ENCODE results near the gene RAB3B.

RAB3B gene

GRCh38 chr1:51919684-51920083 lies 70.8 kb downstream of the RAB3B start:
- FAIRE-seq (no peak), DNase-seq (ENCODE audit: insufficient read length, low spot score) (no peak)
- no peak for TF ChIP-seq CTCF (IDR thresholded peaks at IDR 0.05; ENCODE audit: insufficient read depth, missing control alignments)

DNA sequence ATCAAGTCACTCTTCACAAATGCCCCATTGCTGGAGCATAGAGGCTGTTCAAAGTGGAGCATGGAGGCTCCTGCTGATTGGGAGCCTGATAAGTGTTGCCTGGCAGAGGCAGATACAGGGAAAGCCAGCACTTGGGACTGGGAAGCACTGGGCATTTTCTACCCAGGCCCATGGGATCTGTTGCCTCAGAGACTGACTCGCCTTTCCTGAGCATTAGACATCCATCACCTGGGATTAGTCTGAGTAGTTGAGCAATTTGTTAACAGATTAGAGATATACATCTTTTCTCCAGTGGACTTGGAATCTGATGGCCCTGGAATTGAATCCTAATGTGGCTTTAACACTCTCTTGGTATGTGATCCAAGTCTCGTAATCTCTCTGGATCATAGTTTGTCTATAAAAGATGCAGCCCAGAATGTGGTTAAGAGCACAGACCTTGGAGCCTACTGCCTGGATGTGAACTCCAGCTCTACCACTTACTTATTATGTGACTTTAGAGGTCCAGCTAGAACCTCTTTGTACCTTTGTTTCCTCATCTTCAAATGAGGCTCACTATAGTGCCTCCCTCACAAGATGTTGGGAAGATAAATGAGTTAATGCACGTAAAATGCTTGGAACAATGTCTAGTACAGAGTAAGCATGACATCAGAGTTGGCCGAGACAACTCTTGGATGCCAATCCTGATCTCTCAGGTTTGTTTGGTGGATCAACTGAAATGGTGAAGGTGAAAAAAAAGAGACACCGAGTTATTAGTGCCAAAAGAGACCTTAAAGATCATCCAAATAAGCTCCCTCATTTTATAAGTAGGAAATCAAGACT lies 73.7 kb downstream of the RAB3B start:
- no peak for DNase-seq (ENCODE audit: insufficient read length, low spot score)
- peak; percentile 16 for FAIRE-seq
- TF ChIP-seq CTCF (IDR thresholded peaks at IDR 0.05; ENCODE audit: insufficient read depth, missing control alignments), result no peak

GRCh38 chr1:51915951-51916350 lies 74.5 kb downstream of the RAB3B start:
- no peak for FAIRE-seq
- TF ChIP-seq CTCF (IDR thresholded peaks at IDR 0.05; ENCODE audit: insufficient read depth, missing control alignments), result no peak
- no peak for DNase-seq (ENCODE audit: insufficient read length, low spot score)

- FAIRE-seq (no peak), DNase-seq (ENCODE audit: insufficient read length, low spot score) (no peak)
- TF ChIP-seq CTCF (IDR thresholded peaks at IDR 0.05; ENCODE audit: insufficient read depth, missing control alignments), result no peak
These were observed 77.6 kb downstream of the RAB3B start for GRCh38 chr1:51912881-51913280.

DNA sequence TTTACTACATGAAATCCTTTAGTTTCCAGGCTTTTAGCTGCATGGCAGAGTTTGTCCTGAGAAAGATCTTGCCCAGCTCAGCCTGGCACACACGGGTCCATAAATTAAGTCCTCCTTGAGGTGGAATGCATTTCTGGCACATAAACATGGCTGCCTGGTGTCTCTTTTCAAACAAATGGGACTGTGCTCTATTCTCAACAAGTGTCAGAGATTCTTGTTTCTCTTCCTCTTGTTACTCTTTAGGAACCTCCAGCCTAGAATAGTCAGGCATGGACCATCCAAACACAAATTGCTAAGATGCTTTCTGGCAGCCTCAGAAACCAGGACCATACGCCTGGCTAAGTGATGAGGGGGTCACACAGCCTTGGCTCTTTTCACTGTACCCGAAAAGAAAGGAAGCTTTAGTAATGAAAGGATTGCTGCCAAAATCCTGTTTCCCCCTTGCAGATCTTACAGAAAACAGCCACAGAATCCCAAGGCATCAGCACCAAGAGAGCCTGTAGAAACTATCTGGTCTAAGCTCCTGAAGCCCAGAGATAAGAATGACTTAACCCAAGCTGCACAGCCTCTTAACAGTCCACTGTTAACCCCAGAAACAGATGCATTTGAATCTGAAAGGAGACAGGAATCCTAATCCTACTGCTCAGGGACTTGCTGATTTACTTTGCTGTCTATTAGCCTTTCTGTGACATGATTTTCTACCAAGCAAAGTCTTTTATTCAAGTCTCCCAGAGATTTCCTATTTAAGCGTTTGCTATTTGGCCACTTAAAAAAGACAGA lies 80.1 kb downstream of the RAB3B start:
- TF ChIP-seq CTCF (IDR thresholded peaks at IDR 0.05; ENCODE audit: insufficient read depth, missing control alignments), result no peak
- FAIRE-seq (no peak), DNase-seq (ENCODE audit: insufficient read length, low spot score) (no peak)

DNA sequence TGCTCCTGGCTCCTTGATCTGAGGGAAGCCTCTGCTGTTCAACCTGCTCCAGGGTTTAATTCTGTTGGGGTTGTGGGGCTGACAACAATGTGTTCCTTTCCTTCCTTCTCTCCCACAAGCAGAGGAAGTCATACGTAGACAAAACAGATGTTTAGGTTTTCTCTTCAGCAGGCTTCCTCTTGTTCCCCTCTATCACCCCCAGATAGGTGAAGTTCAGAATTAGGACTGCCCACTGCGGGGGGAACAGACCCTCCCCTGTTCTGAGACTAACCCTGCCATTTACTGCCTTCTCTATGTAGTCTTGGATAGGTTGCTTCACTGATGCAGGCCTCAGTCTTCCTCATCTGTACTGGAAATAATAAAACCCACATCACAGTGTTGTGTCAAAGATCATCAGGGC lies 82.0 kb downstream of the RAB3B start:
- no peak for FAIRE-seq

More for the DNA sequence above, 82.0 kb downstream of the RAB3B start:
- no peak for DNase-seq (ENCODE audit: insufficient read length, low spot score)
- TF ChIP-seq CTCF (IDR thresholded peaks at IDR 0.05; ENCODE audit: insufficient read depth, missing control alignments), result no peak
